Activated T-cell treated with anti-CD3 and anti-CD28 coated beads for 48 hours (primary cell): Measurements from ENCODE around the gene PRKAA2.

Source experiments
- DNase-seq: peaks from one replicate; pipeline ENCODE4 v3.0.0-alpha.2; 2020; ENCODE audit warnings: low read depth

The PRKAA2 gene

GRCh38 chr1:56713112-56713511 lies 68.0 kb downstream of the PRKAA2 start:
- DNase-seq: no peak

GRCh38 chr1:56715156-56715555 lies 70.0 kb downstream of the PRKAA2 start:
- no peak for DNase-seq

GRCh38 chr1:56719171-56719570 lies 74.1 kb downstream of the PRKAA2 start:
- no peak for DNase-seq

GRCh38 chr1:56726706-56727105 lies 81.6 kb downstream of the PRKAA2 start:
- DNase-seq: no peak

- DNase-seq: no peak
Measured at GRCh38 chr1:56728964-56729363, 83.8 kb downstream of the PRKAA2 start.

- no peak for DNase-seq
Measured at GRCh38 chr1:56745231-56745630, 100.1 kb downstream of the PRKAA2 start.

- no peak for DNase-seq
Measured at GRCh38 chr1:56754708-56755479, 109.8 kb downstream of the PRKAA2 start.

- DNase-seq: no peak
Measured at GRCh38 chr1:56755911-56756310, 110.8 kb downstream of the PRKAA2 start.

- DNase-seq: no peak
Measured at GRCh38 chr1:56758135-56758534, 113.0 kb downstream of the PRKAA2 start.

GRCh38 chr1:56758794-56759193 lies 113.7 kb downstream of the PRKAA2 start:
- DNase-seq: no peak
